ENCODE measurements around the gene PHF13.

GRCh38 chr1:6624710-6625583, 11.4 kb downstream of the PHF13 start, which contains the start of gene THAP3:
- TF ChIP-seq POLR2A (IDR thresholded peaks at IDR 0.05) (no peak), EP300 (IDR thresholded peaks at IDR 0.05) (no peak)
- TF ChIP-seq, protein P1, sequence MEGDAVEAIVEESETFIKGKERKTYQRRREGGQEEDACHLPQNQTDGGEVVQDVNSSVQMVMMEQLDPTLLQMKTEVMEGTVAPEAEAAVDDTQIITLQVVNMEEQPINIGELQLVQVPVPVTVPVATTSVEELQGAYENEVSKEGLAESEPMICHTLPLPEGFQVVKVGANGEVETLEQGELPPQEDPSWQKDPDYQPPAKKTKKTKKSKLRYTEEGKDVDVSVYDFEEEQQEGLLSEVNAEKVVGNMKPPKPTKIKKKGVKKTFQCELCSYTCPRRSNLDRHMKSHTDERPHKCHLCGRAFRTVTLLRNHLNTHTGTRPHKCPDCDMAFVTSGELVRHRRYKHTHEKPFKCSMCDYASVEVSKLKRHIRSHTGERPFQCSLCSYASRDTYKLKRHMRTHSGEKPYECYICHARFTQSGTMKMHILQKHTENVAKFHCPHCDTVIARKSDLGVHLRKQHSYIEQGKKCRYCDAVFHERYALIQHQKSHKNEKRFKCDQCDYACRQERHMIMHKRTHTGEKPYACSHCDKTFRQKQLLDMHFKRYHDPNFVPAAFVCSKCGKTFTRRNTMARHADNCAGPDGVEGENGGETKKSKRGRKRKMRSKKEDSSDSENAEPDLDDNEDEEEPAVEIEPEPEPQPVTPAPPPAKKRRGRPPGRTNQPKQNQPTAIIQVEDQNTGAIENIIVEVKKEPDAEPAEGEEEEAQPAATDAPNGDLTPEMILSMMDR (IDR thresholded peaks at IDR 0.05) = no peak
